GM08714 (cell line): ENCODE data around the gene CHRM5.
"Not testable (repeated sequence)": the region's sequence is repeated elsewhere in the genome, so short reads cannot be mapped to it uniquely, and the experiment has no call there.

ENCODE experiments used
- H3K4me3 ChIP-seq: fragments of 200-500 bp; sonication (Bioruptor generic); 2 replicates; pipeline ENCODE4 v1.5.1; 2014; ENCODE audit warnings: mild to moderate bottlenecking, low read length, inconsistent platforms
- ZNF274 ChIP-seq: IDR thresholded peaks from 2 replicates; pipeline ENCODE4 v1.6.1; 2012; ENCODE audit warnings: mild to moderate bottlenecking, low read depth, low read length

The CHRM5 gene

DNA sequence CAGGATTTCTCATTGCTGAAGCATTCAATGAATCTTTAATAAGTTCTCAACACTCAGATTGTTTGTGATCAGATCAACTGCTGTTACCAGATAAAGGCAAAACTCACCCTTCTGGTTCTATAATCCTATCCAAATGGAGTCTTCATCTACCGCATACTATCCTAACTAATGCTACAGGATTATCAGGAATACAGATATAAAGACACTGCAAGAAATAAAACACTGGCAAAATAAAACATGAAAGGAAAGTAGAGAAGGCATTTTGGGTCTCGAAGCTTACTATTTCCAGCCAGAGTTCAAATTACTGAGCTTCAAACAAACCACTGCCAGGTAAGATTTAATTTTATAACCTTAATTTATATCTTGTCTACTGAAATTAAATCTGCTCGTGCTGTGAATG, 524 bp downstream of the CHRM5 start:
- no peak overlapping the region for H3K4me3 ChIP-seq
- TF ChIP-seq ZNF274 = no peak

DNA sequence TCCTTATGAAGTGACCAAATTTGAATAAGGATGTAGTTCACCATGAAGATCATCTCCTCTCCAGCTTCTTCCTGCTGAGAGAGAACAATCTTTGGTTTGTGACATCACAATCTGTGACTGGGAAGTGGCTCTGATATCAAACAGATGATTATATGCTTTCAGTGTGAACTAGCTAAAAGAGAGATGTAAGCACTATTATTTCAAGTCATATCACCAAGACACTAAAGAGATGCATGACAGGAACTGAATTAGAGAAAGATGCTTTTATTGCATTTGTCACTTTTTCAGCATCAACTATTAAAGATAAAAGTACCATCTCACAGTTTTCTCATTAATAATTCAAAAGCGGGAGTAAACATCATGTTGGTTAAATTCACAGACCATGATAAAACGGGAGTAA, 3.5 kb downstream of the CHRM5 start:
- H3K4me3 ChIP-seq = no peak overlapping the region
- TF ChIP-seq ZNF274 = no peak

DNA sequence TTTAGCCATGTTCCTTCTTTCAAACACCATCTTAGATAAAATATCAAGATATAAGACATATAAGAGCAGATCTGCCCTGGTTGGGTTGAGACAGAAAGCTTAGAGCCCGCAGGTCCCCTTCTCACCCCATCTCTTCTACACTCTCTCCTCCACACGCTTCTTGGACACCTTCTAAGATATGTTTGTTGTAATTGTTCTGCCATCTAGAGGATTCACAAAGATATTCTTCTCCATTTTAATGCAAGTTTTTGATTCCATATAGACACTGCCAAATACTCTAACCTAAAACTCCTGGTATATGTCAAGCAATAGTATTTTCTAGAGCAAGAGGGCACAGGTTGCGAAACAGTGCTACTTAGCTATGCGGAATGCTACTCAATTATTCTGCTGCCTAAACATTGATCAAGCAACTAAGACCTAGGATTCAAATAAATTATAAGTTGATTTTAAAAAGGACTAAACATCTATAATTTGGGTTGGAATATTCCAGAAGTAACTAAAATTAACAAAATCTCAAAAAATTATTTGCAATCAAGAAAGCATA, 6.8 kb downstream of the CHRM5 start:
- H3K4me3 ChIP-seq = no peak overlapping the region
- TF ChIP-seq ZNF274 = no peak

- no peak for TF ChIP-seq ZNF274
- no peak overlapping the region for H3K4me3 ChIP-seq
Measured at GRCh38 chr15:33980159-33980558, 11.9 kb downstream of the CHRM5 start.

DNA sequence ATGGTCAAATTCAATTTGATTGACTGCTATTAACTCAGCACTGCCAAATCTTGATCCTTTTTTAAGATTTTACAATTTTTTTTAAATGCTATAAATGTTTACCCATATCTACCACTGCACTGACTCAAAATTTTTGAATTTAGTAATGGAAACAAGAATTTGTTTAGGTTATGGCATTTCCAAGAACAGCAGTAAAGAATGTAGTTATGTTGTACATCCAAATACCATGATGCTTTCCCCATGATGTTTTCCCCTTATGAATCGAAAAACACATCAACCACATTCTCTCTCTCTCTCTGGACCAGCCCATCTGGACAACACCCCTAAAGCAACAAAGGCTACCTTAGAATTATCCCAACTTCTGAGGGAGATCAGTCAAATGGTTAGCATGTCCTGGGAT, 14.2 kb downstream of the CHRM5 start:
- no peak for TF ChIP-seq ZNF274
- H3K4me3 ChIP-seq = no peak overlapping the region

DNA sequence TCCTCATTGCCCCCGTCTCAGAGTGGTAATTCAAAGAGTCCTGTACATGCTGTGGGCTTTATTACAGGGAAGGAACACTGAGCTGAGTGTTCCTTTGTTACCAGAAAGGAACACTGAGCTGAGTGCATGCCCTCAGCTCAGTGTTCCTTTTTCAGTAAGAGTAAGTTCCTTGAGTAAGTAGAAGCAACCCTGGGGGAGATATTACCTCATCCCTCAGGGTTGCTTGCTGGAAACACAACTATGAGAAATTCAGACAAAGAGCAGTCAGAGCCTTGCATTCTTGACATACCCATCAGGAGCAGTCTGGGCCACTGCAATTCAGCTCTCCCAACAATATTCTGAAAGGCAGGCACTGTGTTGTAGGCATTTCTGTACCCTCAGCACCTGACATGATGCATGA, 17.0 kb downstream of the CHRM5 start:
- TF ChIP-seq ZNF274 = no peak

DNA sequence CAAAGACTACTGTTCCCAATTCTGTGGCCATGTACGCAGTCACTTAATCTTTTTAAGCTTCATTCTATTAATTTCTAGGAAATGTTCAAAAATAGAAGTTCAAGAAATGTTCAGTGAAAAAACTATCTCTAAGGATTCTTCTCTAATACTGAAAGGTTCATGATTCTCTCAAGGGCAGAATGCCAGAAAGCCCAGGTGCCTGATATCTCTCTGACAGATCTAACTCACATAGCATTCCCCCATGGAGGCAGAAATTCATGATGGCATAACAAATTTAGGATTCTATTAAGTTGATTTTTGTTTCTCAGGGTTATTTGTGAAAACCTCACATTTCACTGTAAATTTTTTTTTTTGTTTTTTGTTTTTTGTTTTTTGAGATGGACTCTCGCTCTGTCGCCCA, 17.5 kb downstream of the CHRM5 start:
- no peak for TF ChIP-seq ZNF274

More for the DNA sequence above, 17.0 kb downstream of the CHRM5 start:
- no peak overlapping the region for H3K4me3 ChIP-seq

GRCh38 chr15:33987444-33987843, 19.1 kb downstream of the CHRM5 start:
- H3K4me3 ChIP-seq = no peak overlapping the region
- no peak for TF ChIP-seq ZNF274

More for the DNA sequence above, 17.5 kb downstream of the CHRM5 start:
- H3K4me3 ChIP-seq = no peak overlapping the region

DNA sequence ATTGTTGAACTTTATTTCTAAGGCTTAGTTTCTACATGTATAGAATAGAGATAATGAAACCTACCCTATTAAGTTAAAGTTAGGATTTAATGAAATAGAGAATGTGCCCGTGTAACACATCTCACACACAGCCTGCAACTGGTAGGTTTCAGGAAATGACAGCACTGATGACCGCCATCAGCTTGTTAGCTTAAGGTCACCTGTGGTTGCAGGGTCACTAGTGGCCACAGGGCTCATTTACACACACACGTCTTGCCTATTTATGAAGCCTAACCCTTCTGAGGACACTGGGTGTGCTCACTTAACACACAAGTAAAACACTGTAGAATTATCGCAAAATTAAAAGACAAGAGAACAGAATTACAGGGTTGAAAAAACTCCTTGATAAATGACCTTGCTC, 20.1 kb downstream of the CHRM5 start:
- no peak for TF ChIP-seq ZNF274

DNA sequence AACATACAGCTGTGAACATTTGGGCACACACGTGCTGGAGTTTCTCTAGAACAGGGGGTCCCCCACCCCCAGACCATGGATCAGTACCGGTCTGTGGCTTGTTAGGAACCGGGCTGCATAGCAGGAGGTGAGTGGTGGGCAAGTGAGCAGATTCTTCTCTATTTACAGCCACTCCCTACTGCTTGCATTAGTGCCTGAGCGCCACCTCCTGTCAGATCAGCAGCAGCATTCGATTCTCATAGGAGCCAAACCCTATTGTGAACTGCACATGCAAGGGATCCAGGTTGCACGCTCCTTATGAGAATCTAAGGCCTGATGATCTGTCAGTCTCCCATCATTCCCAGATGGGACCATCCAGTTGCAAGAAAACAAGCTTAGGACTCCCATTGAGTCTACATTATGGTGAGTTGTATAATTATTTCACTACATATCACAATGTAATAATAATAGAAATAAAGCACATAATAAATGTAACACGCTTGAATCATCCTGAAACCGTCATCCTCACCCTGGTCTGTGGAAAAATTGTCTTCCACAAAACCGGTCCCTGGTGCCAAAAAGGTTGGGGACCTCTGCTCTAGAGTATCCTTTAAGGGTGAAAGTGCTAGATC, 25.8 kb downstream of the CHRM5 start:
- H3K4me3 ChIP-seq = no peak overlapping the region
- TF ChIP-seq ZNF274 = no peak

More for the DNA sequence above, 20.1 kb downstream of the CHRM5 start:
- no peak overlapping the region for H3K4me3 ChIP-seq

- H3K4me3 ChIP-seq = not testable (repeated sequence)
Measured at GRCh38 chr15:33995666-33996065, 27.4 kb downstream of the CHRM5 start.

- no peak for TF ChIP-seq ZNF274
- H3K4me3 ChIP-seq = no peak overlapping the region
Measured at GRCh38 chr15:34001536-34001935, 33.2 kb downstream of the CHRM5 start.

DNA sequence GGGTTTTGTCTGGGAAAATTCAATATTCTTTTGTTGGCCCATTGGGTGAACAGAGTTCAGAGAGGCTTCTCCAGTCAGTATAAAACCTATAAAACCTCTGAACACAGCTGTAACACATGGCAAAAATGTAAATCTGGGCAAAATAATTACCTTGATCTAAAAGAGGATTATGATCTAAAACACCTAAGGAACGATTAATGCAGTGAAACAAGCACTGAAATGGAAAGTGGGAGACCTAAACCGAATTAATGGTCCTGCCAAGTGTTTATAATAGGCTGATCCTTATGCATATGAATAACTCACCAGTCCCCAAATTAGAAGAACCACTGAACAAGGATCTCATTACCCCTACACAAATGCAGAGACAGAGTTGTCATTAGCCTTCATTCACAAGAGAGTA, 38.1 kb downstream of the CHRM5 start:
- no peak for TF ChIP-seq ZNF274
- H3K4me3 ChIP-seq = no peak overlapping the region

- H3K4me3 ChIP-seq = no peak overlapping the region
- no peak for TF ChIP-seq ZNF274
Measured at GRCh38 chr15:34009656-34010055, 41.4 kb downstream of the CHRM5 start.

DNA sequence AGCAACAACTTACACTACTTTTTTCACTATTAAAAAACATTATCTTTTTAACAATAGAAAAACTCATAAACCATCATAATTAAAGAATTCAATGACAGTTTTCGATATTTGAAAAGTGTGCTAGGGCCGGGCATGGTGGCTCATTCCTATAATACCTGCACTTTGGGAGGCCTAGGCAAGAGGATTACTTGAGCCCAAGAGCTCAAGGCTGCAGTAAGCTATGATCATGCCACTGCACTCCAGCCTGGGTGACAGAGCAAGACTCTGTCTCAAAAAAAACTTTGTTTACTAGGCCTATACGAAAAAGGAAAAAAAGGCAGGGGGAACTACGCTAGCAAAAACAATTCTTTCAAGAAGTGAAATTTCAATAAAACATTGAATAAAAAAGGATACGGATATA, 42.6 kb downstream of the CHRM5 start:
- no peak overlapping the region for H3K4me3 ChIP-seq

GRCh38 chr15:34011481-34011880, 43.2 kb downstream of the CHRM5 start:
- no peak overlapping the region for H3K4me3 ChIP-seq
- TF ChIP-seq ZNF274 = no peak

More for the DNA sequence above, 42.6 kb downstream of the CHRM5 start:
- no peak for TF ChIP-seq ZNF274
